ENCODE measurements around the gene NSD2.
"Not testable (repeated sequence)": the region's sequence is repeated elsewhere in the genome, so short reads cannot be mapped to it uniquely, and the experiment has no call there.

The NSD2 gene

GRCh38 chr4:1898007-1898406 is 26.8 kb downstream of the NSD2 start:
- no peaks in the 10 kb centered on the region for H3K4me1 ChIP-seq (ENCODE audit: control insufficient read depth, insufficient read depth, low read length)
- H3K9me3 ChIP-seq (ENCODE audit: control insufficient read depth, low read length), result no peaks in the 10 kb centered on the region
- no peaks in the 10 kb centered on the region for H3K36me3 ChIP-seq (ENCODE audit: control insufficient read depth, insufficient read depth, low read length)
- H3K27me3 ChIP-seq (ENCODE audit: control insufficient read depth, insufficient read depth, low read length), result no peaks in the 10 kb centered on the region
- no peak overlapping the region for H3K4me3 ChIP-seq (ENCODE audit: low read length)
- H3K9ac ChIP-seq (ENCODE audit: low read length), result no peak overlapping the region

GRCh38 chr4:1898681-1899080 is 27.5 kb downstream of the NSD2 start:
- no peaks in the 10 kb centered on the region for H3K27me3 ChIP-seq (ENCODE audit: control insufficient read depth, insufficient read depth, low read length)
- no peak overlapping the region for H3K9ac ChIP-seq (ENCODE audit: low read length)
- no peaks in the 10 kb centered on the region for H3K9me3 ChIP-seq (ENCODE audit: control insufficient read depth, low read length)
- no peaks in the 10 kb centered on the region for H3K4me1 ChIP-seq (ENCODE audit: control insufficient read depth, insufficient read depth, low read length)
- H3K36me3 ChIP-seq (ENCODE audit: control insufficient read depth, insufficient read depth, low read length), result no peaks in the 10 kb centered on the region
- no peak overlapping the region for H3K4me3 ChIP-seq (ENCODE audit: low read length)

- Histone ChIP-seq H3K9ac (ENCODE audit: low read length) (no peak overlapping the region), H3K9me3 (ENCODE audit: control insufficient read depth, low read length) (no peaks in the 10 kb centered on the region), H3K36me3 (ENCODE audit: control insufficient read depth, insufficient read depth, low read length) (no peaks in the 10 kb centered on the region), H3K4me3 (ENCODE audit: low read length) (no peak overlapping the region), H3K27me3 (ENCODE audit: control insufficient read depth, insufficient read depth, low read length) (no peaks in the 10 kb centered on the region), H3K4me1 (ENCODE audit: control insufficient read depth, insufficient read depth, low read length) (no peaks in the 10 kb centered on the region)
These were observed 28.2 kb downstream of the NSD2 start for GRCh38 chr4:1899149-1900086.

- H3K4me1 ChIP-seq (ENCODE audit: control insufficient read depth, insufficient read depth, low read length), result no peaks in the 10 kb centered on the region
- H3K27me3 ChIP-seq (ENCODE audit: control insufficient read depth, insufficient read depth, low read length), result no peaks in the 10 kb centered on the region
- no peak overlapping the region for H3K9ac ChIP-seq (ENCODE audit: low read length)
- H3K36me3 ChIP-seq (ENCODE audit: control insufficient read depth, insufficient read depth, low read length), result no peaks in the 10 kb centered on the region
- H3K9me3 ChIP-seq (ENCODE audit: control insufficient read depth, low read length), result no peaks in the 10 kb centered on the region
- H3K4me3 ChIP-seq (ENCODE audit: low read length), result no peak overlapping the region
These were observed 28.9 kb downstream of the NSD2 start for GRCh38 chr4:1900087-1900433.

GRCh38 chr4:1900624-1901023 is 29.4 kb downstream of the NSD2 start:
- Histone ChIP-seq H3K9me3 (ENCODE audit: control insufficient read depth, low read length) (no peaks in the 10 kb centered on the region), H3K4me1 (ENCODE audit: control insufficient read depth, insufficient read depth, low read length) (no peaks in the 10 kb centered on the region), H3K36me3 (ENCODE audit: control insufficient read depth, insufficient read depth, low read length) (no peaks in the 10 kb centered on the region), H3K4me3 (ENCODE audit: low read length) (no peak overlapping the region), H3K9ac (ENCODE audit: low read length) (no peak overlapping the region), H3K27me3 (ENCODE audit: control insufficient read depth, insufficient read depth, low read length) (no peaks in the 10 kb centered on the region)

- Histone ChIP-seq H3K27me3 (ENCODE audit: control insufficient read depth, insufficient read depth, low read length) (no peaks in the 10 kb centered on the region), H3K36me3 (ENCODE audit: control insufficient read depth, insufficient read depth, low read length) (no peaks in the 10 kb centered on the region), H3K4me1 (ENCODE audit: control insufficient read depth, insufficient read depth, low read length) (no peaks in the 10 kb centered on the region), H3K9me3 (ENCODE audit: control insufficient read depth, low read length) (no peaks in the 10 kb centered on the region), H3K9ac (ENCODE audit: low read length) (no peak overlapping the region), H3K4me3 (ENCODE audit: low read length) (no peak overlapping the region)
These were observed 29.9 kb downstream of the NSD2 start for GRCh38 chr4:1901127-1901526.

GRCh38 chr4:1902243-1902642 is 31.1 kb downstream of the NSD2 start:
- H3K9me3 ChIP-seq (ENCODE audit: control insufficient read depth, low read length), result no peaks in the 10 kb centered on the region
- no peaks in the 10 kb centered on the region for H3K4me1 ChIP-seq (ENCODE audit: control insufficient read depth, insufficient read depth, low read length)
- no peaks in the 10 kb centered on the region for H3K36me3 ChIP-seq (ENCODE audit: control insufficient read depth, insufficient read depth, low read length)
- no peaks in the 10 kb centered on the region for H3K27me3 ChIP-seq (ENCODE audit: control insufficient read depth, insufficient read depth, low read length)
- no peak overlapping the region for H3K4me3 ChIP-seq (ENCODE audit: low read length)
- no peak overlapping the region for H3K9ac ChIP-seq (ENCODE audit: low read length)

- Histone ChIP-seq H3K4me3 (ENCODE audit: low read length) (no peak overlapping the region), H3K9ac (ENCODE audit: low read length) (no peak overlapping the region), H3K9me3 (ENCODE audit: control insufficient read depth, low read length) (no peaks in the 10 kb centered on the region), H3K27me3 (ENCODE audit: control insufficient read depth, insufficient read depth, low read length) (no peaks in the 10 kb centered on the region), H3K36me3 (ENCODE audit: control insufficient read depth, insufficient read depth, low read length) (no peaks in the 10 kb centered on the region), H3K4me1 (ENCODE audit: control insufficient read depth, insufficient read depth, low read length) (peaks cover 6% of the 10 kb centered on the region)
These were observed 31.8 kb downstream of the NSD2 start for GRCh38 chr4:1903035-1903434.

- Histone ChIP-seq H3K4me1 (ENCODE audit: control insufficient read depth, insufficient read depth, low read length) (peaks cover 12% of the 10 kb centered on the region), H3K4me3 (ENCODE audit: low read length) (no peak overlapping the region), H3K9me3 (ENCODE audit: control insufficient read depth, low read length) (no peaks in the 10 kb centered on the region), H3K27me3 (ENCODE audit: control insufficient read depth, insufficient read depth, low read length) (no peaks in the 10 kb centered on the region), H3K9ac (ENCODE audit: low read length) (no peak overlapping the region), H3K36me3 (ENCODE audit: control insufficient read depth, insufficient read depth, low read length) (no peaks in the 10 kb centered on the region)
These were observed 32.8 kb downstream of the NSD2 start for GRCh38 chr4:1904042-1904441.

- Histone ChIP-seq H3K27me3 (ENCODE audit: control insufficient read depth, insufficient read depth, low read length) (no peaks in the 10 kb centered on the region), H3K4me3 (ENCODE audit: low read length) (no peak overlapping the region), H3K9ac (ENCODE audit: low read length) (no peak overlapping the region), H3K4me1 (ENCODE audit: control insufficient read depth, insufficient read depth, low read length) (peaks cover 12% of the 10 kb centered on the region), H3K36me3 (ENCODE audit: control insufficient read depth, insufficient read depth, low read length) (no peaks in the 10 kb centered on the region), H3K9me3 (ENCODE audit: control insufficient read depth, low read length) (no peaks in the 10 kb centered on the region)
These were observed 36.8 kb downstream of the NSD2 start for GRCh38 chr4:1907848-1908525.

- not testable (repeated sequence) for H3K36me3 ChIP-seq (ENCODE audit: control insufficient read depth, insufficient read depth, low read length); H3K4me3 ChIP-seq (ENCODE audit: low read length); H3K9me3 ChIP-seq (ENCODE audit: control insufficient read depth, low read length); H3K9ac ChIP-seq (ENCODE audit: low read length); H3K27me3 ChIP-seq (ENCODE audit: control insufficient read depth, insufficient read depth, low read length)
- H3K4me1 ChIP-seq (ENCODE audit: control insufficient read depth, insufficient read depth, low read length), result peaks cover 12% of the 10 kb centered on the region
These were observed 38.5 kb downstream of the NSD2 start for GRCh38 chr4:1909696-1910095.

- peaks cover 12% of the 10 kb centered on the region for H3K4me1 ChIP-seq (ENCODE audit: control insufficient read depth, insufficient read depth, low read length)
- H3K36me3 ChIP-seq (ENCODE audit: control insufficient read depth, insufficient read depth, low read length), result no peaks in the 10 kb centered on the region
- H3K4me3 ChIP-seq (ENCODE audit: low read length), result no peak overlapping the region
- no peaks in the 10 kb centered on the region for H3K27me3 ChIP-seq (ENCODE audit: control insufficient read depth, insufficient read depth, low read length)
- H3K9ac ChIP-seq (ENCODE audit: low read length), result no peak overlapping the region
- no peaks in the 10 kb centered on the region for H3K9me3 ChIP-seq (ENCODE audit: control insufficient read depth, low read length)
These were observed 39.5 kb downstream of the NSD2 start for GRCh38 chr4:1910643-1911042.

All from mucosa of stomach (tissue), 1 donor.